ENCODE data around the gene PDGFA.

The PDGFA gene

DNA sequence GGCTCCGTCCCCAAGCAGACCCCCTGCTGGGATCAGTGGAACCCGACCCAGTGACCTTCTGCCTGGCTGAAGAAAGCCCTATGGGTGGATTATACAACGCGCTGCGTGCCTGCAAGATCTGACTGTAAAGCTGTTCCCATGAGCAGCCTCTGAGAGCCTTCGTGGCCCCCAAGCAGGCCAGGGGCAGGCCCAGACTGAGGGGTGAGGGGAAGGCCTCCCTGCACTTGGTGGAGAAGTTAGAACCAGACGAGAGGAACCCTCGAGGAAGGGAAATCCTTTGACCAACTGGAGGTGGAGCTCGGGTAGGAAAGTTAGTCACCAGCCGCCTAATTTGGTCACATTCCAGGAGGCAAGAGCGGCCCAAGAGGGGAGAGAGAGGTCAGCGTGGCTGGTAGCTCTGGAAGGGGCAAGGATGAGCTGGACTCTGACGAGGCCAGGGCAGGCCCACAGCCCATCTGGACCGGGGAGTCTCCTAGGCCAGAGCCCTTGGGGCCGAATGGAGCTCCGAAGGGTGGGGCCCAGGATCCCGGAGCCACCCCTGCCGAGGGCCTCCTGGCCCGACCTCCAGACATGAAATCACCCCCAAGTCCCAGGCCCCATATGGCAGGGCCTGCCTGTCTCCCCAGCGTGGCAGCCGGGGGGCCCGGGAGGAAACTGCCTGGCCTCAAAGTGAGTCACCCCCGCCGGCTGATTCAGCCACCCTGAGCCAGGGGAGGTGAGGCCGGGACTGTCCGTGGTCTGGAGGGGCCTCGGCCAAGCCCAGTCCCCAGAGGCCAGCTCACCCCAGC lies 23.3 kb upstream of the PDGFA start:
- H3K4me3 Mint-ChIP-seq, result no peak overlapping the region
- no peaks in the 10 kb centered on the region for H3K36me3 Mint-ChIP-seq
- no peaks in the 10 kb centered on the region for H3K9me3 Mint-ChIP-seq
- peaks cover 3% of the 10 kb centered on the region for H3K4me1 Mint-ChIP-seq
- H3K27ac Mint-ChIP-seq, result no peak overlapping the region
- no peaks in the 10 kb centered on the region for H3K27me3 Mint-ChIP-seq

DNA sequence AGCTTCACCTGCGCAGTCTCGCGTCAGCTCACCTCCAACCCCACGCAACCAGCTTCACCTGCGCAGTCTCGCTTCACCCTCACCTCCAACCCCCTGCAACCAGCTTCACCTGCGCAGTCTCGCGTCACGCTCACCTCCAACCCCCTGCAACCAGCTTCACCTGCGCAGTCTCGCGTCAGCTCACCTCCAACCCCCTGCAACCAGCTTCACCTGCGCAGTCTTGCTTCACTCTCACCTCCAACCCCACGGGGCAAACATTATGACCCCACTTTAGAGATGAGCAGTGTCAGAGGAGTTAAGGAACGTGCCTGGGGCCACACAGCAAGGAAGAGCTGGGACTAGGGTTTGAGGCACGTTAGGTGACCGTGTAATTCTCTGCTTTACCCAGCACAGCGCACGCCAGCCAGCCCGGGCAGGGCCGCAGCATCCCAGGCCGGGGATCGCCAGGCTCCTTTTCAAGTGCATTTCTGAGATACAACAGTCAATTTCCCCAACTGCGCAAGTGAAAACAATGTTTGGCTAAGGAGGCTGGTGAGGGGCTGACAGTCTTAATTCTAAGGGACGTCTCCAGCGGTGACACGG lies 22.6 kb upstream of the PDGFA start:
- Mint-ChIP-seq H3K27me3 (no peaks in the 10 kb centered on the region), H3K27ac (no peak overlapping the region), H3K36me3 (no peaks in the 10 kb centered on the region), H3K4me3 (no peak overlapping the region), H3K4me1 (peaks cover 3% of the 10 kb centered on the region), H3K9me3 (no peaks in the 10 kb centered on the region)

DNA sequence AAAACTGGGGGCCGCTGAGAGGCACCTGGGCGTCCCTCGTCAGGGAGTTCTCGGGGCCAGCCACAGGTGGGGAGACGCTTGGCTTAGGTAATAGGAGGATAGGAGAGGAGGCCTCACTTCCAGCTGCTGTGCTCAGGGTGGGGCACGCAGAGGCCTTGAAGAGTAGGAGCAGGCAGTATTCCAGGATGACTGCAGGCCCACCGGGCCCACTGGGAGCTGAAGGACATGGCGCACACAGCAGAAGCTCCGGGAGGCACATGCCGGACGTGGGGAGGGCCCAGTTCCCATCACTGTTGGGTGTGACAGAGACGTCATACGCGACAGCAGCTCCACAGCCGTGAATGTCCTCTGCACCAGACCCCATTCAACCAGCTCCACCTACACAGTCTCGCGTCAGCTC lies 22.0 kb upstream of the PDGFA start:
- Mint-ChIP-seq H3K36me3 (no peaks in the 10 kb centered on the region), H3K4me1 (peaks cover 3% of the 10 kb centered on the region), H3K27ac (no peak overlapping the region), H3K9me3 (no peaks in the 10 kb centered on the region), H3K27me3 (no peaks in the 10 kb centered on the region), H3K4me3 (no peak overlapping the region)

DNA sequence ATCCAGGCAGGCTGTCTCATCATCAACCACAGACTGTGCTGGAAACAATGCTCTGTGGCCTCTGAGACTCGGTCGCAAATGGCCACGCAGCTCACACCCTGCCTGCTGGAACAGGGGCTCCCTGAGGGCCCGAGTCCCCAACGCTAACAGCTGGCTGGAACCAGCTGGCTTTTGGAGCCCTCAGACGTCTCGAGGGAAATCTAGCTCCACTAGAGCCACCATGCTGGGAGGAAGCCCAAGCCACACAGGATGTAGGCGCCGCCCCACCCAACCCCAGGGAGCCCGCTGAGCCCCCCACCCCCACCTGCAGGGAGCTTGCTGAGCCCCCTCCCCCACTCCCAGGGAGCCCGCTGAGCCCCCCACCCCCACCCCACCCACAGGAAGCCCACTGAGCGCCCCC lies 21.4 kb upstream of the PDGFA start:
- Mint-ChIP-seq H3K27me3 (no peaks in the 10 kb centered on the region), H3K4me3 (no peak overlapping the region), H3K9me3 (no peaks in the 10 kb centered on the region), H3K4me1 (peaks cover 3% of the 10 kb centered on the region), H3K27ac (no peak overlapping the region), H3K36me3 (no peaks in the 10 kb centered on the region)

DNA sequence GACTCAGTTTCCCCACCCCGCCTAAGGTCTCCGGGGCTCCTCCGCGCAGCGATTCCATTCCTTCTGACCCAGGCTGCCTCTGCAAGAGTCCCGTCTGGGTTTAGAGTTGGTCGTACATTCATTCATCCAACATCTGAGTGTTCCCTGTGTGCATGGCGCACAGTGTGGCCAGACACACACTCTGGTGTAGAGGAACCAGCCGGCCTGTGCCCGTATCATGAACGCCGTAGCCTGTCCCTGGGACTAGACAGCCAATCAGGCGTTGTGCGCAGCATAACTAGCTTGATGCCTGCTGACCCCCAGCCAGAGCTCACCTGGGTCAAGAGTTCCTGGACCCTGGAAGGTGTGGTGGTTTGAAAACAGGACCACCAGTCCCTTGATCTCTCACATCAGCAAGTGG lies 20.9 kb upstream of the PDGFA start:
- H3K36me3 Mint-ChIP-seq, result no peaks in the 10 kb centered on the region
- H3K4me3 Mint-ChIP-seq, result no peak overlapping the region
- no peak overlapping the region for H3K27ac Mint-ChIP-seq
- H3K4me1 Mint-ChIP-seq, result peaks cover 3% of the 10 kb centered on the region
- H3K27me3 Mint-ChIP-seq, result no peaks in the 10 kb centered on the region
- H3K9me3 Mint-ChIP-seq, result no peaks in the 10 kb centered on the region

DNA sequence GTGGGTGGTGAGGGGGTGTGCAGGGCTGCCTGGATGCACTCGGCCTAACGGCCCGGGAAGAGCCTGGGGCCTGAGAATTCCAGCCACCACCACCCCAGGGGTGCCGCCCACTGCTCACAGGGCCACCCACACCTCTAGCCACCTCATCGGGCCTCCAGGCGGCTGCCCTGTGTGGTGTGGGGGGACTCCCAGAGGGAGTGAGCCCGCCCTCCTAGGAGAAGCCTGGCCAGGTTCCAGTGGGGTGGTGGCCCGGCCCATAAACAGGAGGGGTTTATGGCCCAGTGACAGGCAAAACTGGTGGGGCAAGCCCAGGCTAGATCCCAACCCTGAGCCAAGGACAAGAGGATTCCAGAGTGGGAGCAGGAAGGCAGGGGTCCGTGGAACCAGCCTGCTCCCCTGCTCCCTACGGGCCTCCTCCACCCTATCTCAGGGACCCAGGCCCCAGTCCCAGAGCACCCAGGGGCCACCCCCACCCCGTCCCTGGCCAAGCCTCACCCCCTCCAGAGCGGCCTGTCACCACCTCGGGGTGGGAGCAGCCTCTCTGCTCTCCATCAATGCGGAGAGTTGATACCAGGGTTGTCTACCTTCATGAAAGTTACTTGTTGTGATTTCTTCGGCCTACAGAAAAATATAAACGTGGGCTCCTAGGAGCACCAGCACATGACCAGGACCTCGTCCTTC lies 20.2 kb upstream of the PDGFA start:
- H3K9me3 Mint-ChIP-seq, result no peaks in the 10 kb centered on the region
- H3K4me1 Mint-ChIP-seq, result peaks cover 3% of the 10 kb centered on the region
- H3K36me3 Mint-ChIP-seq, result no peaks in the 10 kb centered on the region
- H3K4me3 Mint-ChIP-seq, result no peak overlapping the region
- no peak overlapping the region for H3K27ac Mint-ChIP-seq
- no peaks in the 10 kb centered on the region for H3K27me3 Mint-ChIP-seq

DNA sequence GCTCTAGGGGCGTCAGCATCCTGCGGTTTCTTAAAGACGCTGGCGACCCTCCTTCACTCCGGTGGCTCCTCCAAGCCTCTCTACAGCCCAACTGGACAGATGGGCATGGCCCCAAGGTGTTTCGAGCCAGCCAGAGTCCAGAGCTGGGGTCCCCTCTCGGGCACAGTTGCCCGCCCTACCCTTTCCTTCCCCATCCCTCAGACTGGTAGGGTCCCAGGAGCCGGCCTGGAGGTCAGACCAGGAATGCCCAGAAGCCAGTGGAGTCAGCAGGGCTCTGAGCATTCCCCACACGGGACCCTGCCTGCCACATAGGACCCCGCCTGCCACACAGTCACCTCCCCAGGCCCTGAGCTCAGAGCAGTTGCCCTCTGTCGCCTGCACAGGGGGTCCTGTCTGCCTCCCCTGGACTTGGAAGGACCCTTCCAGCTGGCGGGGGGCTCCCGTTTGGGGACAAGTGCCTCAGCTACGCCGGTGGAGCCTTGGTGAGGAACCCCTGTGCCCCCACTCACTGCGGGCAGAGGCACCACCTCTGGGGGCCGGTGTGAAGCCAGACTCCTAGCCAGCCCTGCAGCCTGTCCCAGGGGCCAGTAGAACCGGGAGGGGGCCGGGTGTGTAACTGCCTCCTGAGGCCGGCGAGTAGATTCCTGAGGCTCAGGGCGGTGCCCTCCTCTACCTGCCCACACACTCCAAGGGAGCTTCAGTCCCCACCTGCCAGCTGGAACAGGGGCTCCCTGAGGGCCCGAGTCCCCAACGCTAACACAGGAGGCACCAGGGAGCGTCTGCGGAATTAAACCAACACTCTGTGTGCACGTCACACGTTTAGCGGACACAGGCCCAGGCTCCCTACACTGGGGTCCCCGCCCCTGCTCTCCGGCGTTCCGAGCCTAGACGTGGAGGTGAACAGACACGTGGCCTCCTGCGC lies 19.4 kb upstream of the PDGFA start:
- H3K27ac Mint-ChIP-seq, result no peak overlapping the region
- no peaks in the 10 kb centered on the region for H3K9me3 Mint-ChIP-seq
- H3K36me3 Mint-ChIP-seq, result no peaks in the 10 kb centered on the region
- H3K4me3 Mint-ChIP-seq, result no peak overlapping the region
- H3K4me1 Mint-ChIP-seq, result peaks cover 3% of the 10 kb centered on the region
- H3K27me3 Mint-ChIP-seq, result no peaks in the 10 kb centered on the region

DNA sequence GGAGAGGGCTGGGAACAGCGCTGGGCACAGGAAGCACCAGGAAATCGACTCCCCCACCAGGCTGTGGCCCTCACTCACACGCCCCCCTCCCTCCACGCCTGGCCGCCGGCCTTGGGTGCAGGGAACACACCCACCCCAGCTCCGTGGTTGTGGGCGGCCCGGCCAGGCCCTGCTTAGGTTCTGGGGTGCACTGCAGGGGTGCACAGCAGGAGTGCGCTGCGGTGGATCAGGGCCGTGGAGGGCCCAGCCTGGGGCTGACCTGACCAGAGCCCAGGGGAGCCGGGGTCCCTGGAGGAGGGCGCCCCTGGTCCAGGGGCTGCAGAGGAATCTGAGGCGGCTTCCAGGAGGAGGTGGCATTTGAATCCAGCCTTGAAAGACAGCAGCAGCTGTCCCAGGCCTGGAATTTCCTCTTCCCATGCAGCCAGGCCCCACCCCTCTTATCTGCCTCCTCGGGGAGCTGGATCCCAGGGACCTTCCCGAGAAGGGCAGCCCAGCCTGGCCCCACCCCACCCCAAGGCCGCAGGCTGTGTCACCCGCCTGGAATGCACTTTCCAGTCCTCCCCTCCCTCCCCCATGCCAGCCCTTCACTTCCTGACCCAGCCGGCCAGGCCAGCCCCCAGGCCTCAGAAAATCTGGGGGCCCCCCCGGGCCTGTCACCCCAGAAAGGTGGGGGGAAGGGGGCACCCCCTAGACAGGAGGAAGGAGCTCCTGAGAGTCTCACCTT lies 18.4 kb upstream of the PDGFA start:
- peaks cover 3% of the 10 kb centered on the region for H3K4me1 Mint-ChIP-seq
- no peaks in the 10 kb centered on the region for H3K9me3 Mint-ChIP-seq
- H3K27me3 Mint-ChIP-seq, result no peaks in the 10 kb centered on the region
- no peaks in the 10 kb centered on the region for H3K36me3 Mint-ChIP-seq
- no peak overlapping the region for H3K4me3 Mint-ChIP-seq
- no peak overlapping the region for H3K27ac Mint-ChIP-seq

DNA sequence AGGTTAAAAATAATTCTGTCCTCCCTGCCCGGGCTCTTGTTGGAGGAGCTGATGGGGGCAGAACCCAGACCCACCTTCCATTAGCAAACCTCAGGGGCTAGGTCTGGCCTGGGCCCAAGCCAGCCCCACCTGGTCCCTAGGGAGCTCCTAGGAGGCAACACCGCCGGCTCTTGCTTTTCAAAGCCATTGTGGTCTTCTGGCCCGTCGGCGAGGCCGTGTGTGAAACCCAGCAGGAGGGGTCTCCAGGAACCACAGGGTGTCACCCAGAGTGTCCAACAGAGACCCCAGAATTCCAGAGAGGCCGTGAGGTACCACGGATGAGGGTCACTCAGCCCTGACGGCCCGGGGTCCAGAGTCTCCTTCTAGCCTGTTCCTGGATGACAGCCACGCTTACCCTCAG lies 16.6 kb upstream of the PDGFA start:
- Mint-ChIP-seq H3K27me3 (no peaks in the 10 kb centered on the region), H3K9me3 (no peaks in the 10 kb centered on the region), H3K36me3 (no peaks in the 10 kb centered on the region), H3K27ac (no peak overlapping the region), H3K4me1 (no peaks in the 10 kb centered on the region), H3K4me3 (no peak overlapping the region)

DNA sequence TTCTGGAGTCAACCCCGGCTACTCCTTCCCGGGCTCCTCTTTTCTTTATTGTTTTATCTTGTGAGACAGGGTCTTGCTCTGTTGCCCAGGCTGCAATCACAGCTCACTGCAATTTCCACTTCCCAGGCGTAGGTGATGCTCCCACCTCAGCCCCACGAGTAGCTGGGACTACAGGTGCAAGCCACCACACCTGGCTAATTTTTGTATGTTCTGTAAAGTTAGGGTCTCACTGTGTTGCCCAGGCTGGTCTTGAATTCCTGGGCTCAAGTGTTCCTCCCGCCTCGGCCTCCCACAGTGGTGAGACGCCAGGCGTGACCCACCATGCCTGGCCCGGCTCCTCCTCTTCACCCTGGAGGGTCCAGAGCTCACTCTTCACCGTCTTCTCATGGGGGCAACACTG lies 15.3 kb upstream of the PDGFA start:
- Mint-ChIP-seq H3K27ac (no peak overlapping the region), H3K9me3 (no peaks in the 10 kb centered on the region), H3K4me1 (no peaks in the 10 kb centered on the region), H3K36me3 (no peaks in the 10 kb centered on the region), H3K4me3 (no peak overlapping the region), H3K27me3 (no peaks in the 10 kb centered on the region)

DNA sequence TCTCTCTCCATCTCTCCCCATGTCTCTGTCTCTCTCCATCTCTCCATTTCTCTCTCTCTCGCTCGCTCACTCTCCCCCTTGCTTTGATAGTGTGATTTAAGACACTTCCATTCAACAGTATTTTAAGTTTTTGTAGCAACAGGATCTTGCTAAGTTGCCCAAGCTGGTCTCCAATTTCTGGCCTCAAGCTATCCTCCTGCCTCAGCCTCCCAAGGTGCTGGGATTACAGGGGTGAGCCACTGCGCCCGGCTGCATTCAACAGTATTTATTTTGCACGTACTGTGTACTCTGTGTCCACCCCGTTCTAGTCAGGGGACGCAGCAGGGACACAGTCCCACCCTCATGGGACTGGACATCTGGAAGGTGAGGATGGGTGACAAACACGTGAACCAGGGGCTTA lies 14.4 kb upstream of the PDGFA start:
- Mint-ChIP-seq H3K9me3 (no peaks in the 10 kb centered on the region), H3K36me3 (no peaks in the 10 kb centered on the region), H3K27ac (no peak overlapping the region), H3K4me3 (no peak overlapping the region), H3K4me1 (no peaks in the 10 kb centered on the region), H3K27me3 (no peaks in the 10 kb centered on the region)

DNA sequence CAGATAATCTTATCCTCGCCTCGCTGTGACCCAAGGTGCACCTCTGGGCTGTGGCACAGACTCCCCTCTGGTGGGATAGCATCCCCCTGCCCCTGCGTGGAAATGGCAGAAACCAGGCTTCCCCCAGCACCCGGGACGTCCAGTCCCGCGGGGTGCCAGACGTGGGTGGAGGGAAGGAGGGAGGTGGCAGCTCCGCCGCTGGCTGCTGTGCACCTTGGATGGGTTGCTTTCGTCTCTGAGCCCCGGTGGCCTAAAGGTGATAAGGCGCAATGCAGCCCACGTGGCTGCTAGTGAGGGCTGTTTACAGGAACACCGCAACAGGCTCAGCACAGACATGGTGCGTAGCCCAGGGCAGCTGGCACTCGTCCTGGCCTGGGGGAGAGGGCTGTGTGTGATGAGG lies 13.6 kb upstream of the PDGFA start:
- Mint-ChIP-seq H3K4me1 (no peaks in the 10 kb centered on the region), H3K27ac (no peak overlapping the region), H3K36me3 (no peaks in the 10 kb centered on the region), H3K9me3 (no peaks in the 10 kb centered on the region), H3K27me3 (no peaks in the 10 kb centered on the region), H3K4me3 (no peak overlapping the region)

DNA sequence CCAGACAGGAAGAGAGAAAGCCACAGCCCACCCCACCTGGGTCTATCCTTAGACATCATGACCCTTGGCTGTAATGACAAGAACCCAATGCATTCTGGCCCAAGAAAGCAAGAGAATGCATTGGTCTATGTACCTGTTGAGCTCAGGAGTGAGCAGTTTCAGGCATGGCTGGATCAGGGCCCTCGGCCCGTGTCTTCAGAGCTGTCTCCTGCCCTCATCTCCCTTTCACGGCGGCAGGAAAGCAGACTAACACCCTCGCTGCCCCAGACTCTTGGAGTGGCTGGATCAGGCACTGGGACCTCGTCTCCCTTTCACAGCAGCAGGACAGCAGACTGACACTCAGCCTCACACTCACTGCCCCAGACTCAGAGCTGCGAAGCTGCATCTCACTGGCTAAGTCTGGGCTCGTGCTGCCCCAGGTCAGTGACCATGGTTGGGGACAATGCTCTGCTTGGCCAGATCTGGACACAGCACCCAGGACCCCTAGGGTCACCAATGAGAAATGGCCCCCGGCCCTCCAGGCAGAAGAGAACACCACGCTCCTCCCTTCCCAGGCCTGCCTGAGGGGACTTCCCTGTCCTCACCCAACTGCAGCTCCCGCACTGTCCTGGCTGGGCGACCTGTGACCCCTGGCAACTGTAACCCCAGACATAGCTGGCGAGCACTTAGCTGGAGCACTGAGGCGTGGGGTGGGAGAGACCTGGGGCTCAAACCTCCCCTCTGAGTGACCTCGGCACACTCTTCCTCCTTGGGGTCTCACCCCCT lies 12.9 kb upstream of the PDGFA start:
- Mint-ChIP-seq H3K27me3 (no peaks in the 10 kb centered on the region), H3K4me3 (no peak overlapping the region), H3K4me1 (no peaks in the 10 kb centered on the region), H3K36me3 (no peaks in the 10 kb centered on the region), H3K27ac (no peak overlapping the region), H3K9me3 (no peaks in the 10 kb centered on the region)

DNA sequence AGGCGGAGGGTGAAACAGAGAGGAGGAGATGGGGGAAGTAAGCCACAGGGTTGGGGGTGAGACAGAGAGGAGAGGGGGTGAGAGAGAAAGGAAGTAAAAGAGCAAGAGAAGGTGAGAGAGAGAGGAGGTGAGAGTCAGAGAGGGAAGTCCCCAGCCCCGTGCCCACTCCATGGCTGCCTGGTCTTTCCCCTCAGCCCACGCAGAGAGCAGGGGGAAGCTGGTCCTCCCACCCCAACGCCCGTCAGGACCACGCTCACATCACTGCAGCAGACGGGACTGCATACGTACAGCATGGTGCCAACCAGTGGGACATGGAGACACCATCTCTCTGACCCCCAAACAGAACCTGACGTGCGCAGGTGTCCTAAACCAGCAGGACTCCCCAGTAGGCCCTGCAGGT lies 12.1 kb upstream of the PDGFA start:
- H3K9me3 Mint-ChIP-seq, result no peaks in the 10 kb centered on the region
- no peak overlapping the region for H3K27ac Mint-ChIP-seq
- H3K4me3 Mint-ChIP-seq, result no peak overlapping the region
- no peaks in the 10 kb centered on the region for H3K27me3 Mint-ChIP-seq
- no peaks in the 10 kb centered on the region for H3K4me1 Mint-ChIP-seq
- H3K36me3 Mint-ChIP-seq, result no peaks in the 10 kb centered on the region
